GM12878 (cell line): Measurements from ENCODE around the gene ABHD12B.

Experiments used
- HDAC2 ChIP-seq: fragments of 200-600 bp; sonication (generic); IDR thresholded peaks from 2 replicates; pipeline ENCODE4 v1.6.1; 2017
- TF ChIP-seq, protein P1 (sequence below): IDR thresholded peaks from 2 replicates; pipeline ENCODE4 v1.6.1; 2011; ENCODE audit warnings: borderline replicate concordance, low read depth, mild to moderate bottlenecking, moderate library complexity, mixed read lengths, low read length; ENCODE audit not compliant: insufficient read depth; ENCODE audit errors: extremely low read length

- TF ChIP-seq HDAC2 = no peak
- TF ChIP-seq, protein P1, sequence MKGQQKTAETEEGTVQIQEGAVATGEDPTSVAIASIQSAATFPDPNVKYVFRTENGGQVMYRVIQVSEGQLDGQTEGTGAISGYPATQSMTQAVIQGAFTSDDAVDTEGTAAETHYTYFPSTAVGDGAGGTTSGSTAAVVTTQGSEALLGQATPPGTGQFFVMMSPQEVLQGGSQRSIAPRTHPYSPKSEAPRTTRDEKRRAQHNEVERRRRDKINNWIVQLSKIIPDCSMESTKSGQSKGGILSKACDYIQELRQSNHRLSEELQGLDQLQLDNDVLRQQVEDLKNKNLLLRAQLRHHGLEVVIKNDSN = no peak
Measured at GRCh38 chr14:50906326-50907065, 34.6 kb downstream of the ABHD12B start.
